ENCODE data around the gene PIGH. TPM values are rescaled to one million over a fixed set of nuclear protein-coding genes. Genes with fewer than 3 reads are reported as not detected.

Gene PIGH
- total and polyA plus RNA-seq, 3 donors from 2014 or later: 44.1 to 69.3 (median 45.2) TPM

- Histone ChIP-seq H3K9me3 (no peaks in the 10 kb centered on the region), H3K27ac (no peak overlapping the region), H3K4me3 (no peak overlapping the region), H3K36me3 (ENCODE audit: low read depth, missing control alignments) (no peaks in the 10 kb centered on the region), H3K27me3 (no peaks in the 10 kb centered on the region), H3K4me1 (no peaks in the 10 kb centered on the region)
- 89 to 93% methylated on average over 5 of the region's 5 CpGs for WGBS, 2 donors
- intact Hi-C loops (cut with DNase I; ENCODE audit: low total_unique reads): no loop called here
- no peak for DNase-seq
- TF ChIP-seq POLR2A (IDR thresholded peaks at IDR 0.05) (no peak), CTCF (IDR thresholded peaks at IDR 0.05) (no peak)
Measured at GRCh38 chr14:67572608-67573007, 27.5 kb downstream of the PIGH start.

GRCh38 chr14:67571991-67572323, 28.1 kb downstream of the PIGH start:
- intact Hi-C loops (cut with DNase I; ENCODE audit: low total_unique reads): no loop called here
- no peak overlapping the region for H3K4me3 ChIP-seq
- WGBS, 2 donors: 85 to 92% methylated on average over 13 to 17 of the region's 19 CpGs
- H3K36me3 ChIP-seq (ENCODE audit: low read depth, missing control alignments): no peaks in the 10 kb centered on the region
- H3K27me3 ChIP-seq: no peaks in the 10 kb centered on the region
- H3K27ac ChIP-seq: no peak overlapping the region
- H3K9me3 ChIP-seq: no peaks in the 10 kb centered on the region
- no peaks in the 10 kb centered on the region for H3K4me1 ChIP-seq
- DNase-seq: no peak
- no peak for TF ChIP-seq POLR2A (IDR thresholded peaks at IDR 0.05)
- TF ChIP-seq CTCF (IDR thresholded peaks at IDR 0.05): no peak

GRCh38 chr14:67571275-67571990, 28.6 kb downstream of the PIGH start:
- Histone ChIP-seq H3K4me1 (no peaks in the 10 kb centered on the region), H3K9me3 (no peaks in the 10 kb centered on the region), H3K36me3 (ENCODE audit: low read depth, missing control alignments) (no peaks in the 10 kb centered on the region), H3K4me3 (no peak overlapping the region), H3K27me3 (no peaks in the 10 kb centered on the region), H3K27ac (no peak overlapping the region)
- TF ChIP-seq POLR2A (IDR thresholded peaks at IDR 0.05) (no peak), CTCF (IDR thresholded peaks at IDR 0.05) (peak; percentile 58 to 87 (median 73))
- WGBS, 2 donors: 53 to 55% methylated on average over 9 to 14 of the region's 14 CpGs
- intact Hi-C loops (cut with DNase I; ENCODE audit: low total_unique reads): no loop called here
- DNase-seq: peak; percentile 80

- no peak for TF ChIP-seq POLR2A (IDR thresholded peaks at IDR 0.05)
- no peak for TF ChIP-seq CTCF (IDR thresholded peaks at IDR 0.05)
- no peaks in the 10 kb centered on the region for H3K9me3 ChIP-seq
- no peaks in the 10 kb centered on the region for H3K4me1 ChIP-seq
- WGBS, 2 donors: 91 to 92% methylated on average over 7 of the region's 7 CpGs
- no peaks in the 10 kb centered on the region for H3K36me3 ChIP-seq (ENCODE audit: low read depth, missing control alignments)
- no peak overlapping the region for H3K4me3 ChIP-seq
- no peak for DNase-seq
- H3K27me3 ChIP-seq: no peaks in the 10 kb centered on the region
- intact Hi-C loops (cut with DNase I; ENCODE audit: low total_unique reads): no loop called here
- no peak overlapping the region for H3K27ac ChIP-seq
Measured at GRCh38 chr14:67570453-67570852, 29.6 kb downstream of the PIGH start.
